Loucy (cell line): ENCODE data around the gene KIR2DL3.
"Not testable (repeated sequence)": the region's sequence is repeated elsewhere in the genome, so short reads cannot be mapped to it uniquely, and the experiment has no call there.

Experiments used
- CTCF ChIP-seq: fragments of 200-600 bp; sonication (generic); conservative IDR thresholded peaks from 2 replicates; pipeline ENCODE4 v1.5.1; 2014; ENCODE audit warnings: mild to moderate bottlenecking, antibody characterized with exemption, low read length
- EZH2phosphoT487 ChIP-seq: fragments of 200-600 bp; IDR thresholded peaks from 2 replicates; pipeline ENCODE4 v1.6.1; 2018; ENCODE audit warnings: antibody characterized with exemption, mild to moderate bottlenecking, moderate library complexity, borderline replicate concordance

- not testable (repeated sequence) for TF ChIP-seq CTCF, EZH2phosphoT487
Observed at GRCh38 chr19:54775095-54775815, 36.9 kb downstream of the KIR2DL3 start.
